Measurements from ENCODE around the gene PILRA. TPM values are rescaled to one million over a fixed set of nuclear protein-coding genes. Genes with fewer than 3 reads are reported as not detected.
"Not testable (repeated sequence)": the region's sequence is repeated elsewhere in the genome, so short reads cannot be mapped to it uniquely, and the experiment has no call there.

The PILRA gene
- total RNA-seq, 3 donors from 2014 or later: 0.38 to 6.6 (median 1.1) TPM

DNA sequence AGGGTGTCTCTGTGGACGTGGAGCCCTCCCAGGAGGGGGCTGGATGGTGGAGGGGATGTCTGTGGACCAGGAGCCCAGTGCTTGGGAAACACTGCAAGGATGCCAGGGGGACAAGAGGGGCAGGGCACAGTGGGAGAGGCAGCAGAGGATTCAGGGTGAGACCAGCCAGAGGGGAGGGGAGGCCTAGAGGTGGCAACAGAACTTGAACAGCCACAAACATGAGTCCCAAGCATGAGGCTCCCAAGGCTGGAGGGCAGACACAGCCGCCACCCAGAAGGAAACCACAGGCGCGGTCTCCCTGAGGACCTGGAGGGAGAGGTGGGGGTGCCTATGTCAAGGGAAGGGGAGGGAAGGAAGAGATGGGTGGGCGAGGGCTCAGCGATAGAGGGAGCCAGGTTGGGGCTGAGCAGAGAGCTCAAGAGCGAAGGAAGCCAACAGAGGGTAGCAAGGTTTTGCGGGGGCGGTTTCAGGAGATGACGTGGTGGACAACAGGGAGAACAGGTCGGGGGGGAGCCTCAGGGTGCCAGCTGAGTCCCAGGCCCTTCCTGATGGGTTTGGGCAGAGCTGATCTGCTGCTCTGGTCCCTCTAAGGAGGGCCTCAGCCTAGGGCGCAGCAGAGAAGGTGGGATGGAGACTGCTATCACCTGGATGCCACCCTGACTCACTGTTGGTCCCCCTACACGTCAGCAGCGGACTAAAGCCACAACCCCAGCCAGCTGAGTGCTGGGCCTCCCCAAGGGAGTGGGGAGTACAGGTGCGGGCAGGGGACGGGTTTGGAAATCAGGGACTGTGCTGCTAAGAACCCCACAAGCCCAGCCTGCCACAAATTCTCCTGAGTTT is 6.7 kb upstream of the PILRA start:
- peak; percentile 25 for DNase-seq
- Mint-ChIP-seq H3K4me1 (ENCODE audit: low read depth) (peaks cover 30% of the 10 kb centered on the region), H3K36me3 (ENCODE audit: insufficient read depth) (peaks cover 22% of the 10 kb centered on the region)

GRCh38 chr7:100367251-100367620 is 6.1 kb upstream of the PILRA start:
- ATAC-seq: no peak
- Mint-ChIP-seq H3K27me3 (ENCODE audit: low read depth) (no peaks in the 10 kb centered on the region), H3K9me3 (no peaks in the 10 kb centered on the region), H3K4me1 (ENCODE audit: low read depth) (peaks cover 30% of the 10 kb centered on the region), H3K36me3 (ENCODE audit: insufficient read depth) (peaks cover 19% of the 10 kb centered on the region), H3K4me3 (no peak overlapping the region)
- DNase-seq: no peak

More for the DNA sequence above, 6.7 kb upstream of the PILRA start:
- Mint-ChIP-seq H3K9me3 (no peaks in the 10 kb centered on the region), H3K27me3 (ENCODE audit: low read depth) (no peaks in the 10 kb centered on the region), H3K4me3 (no peak overlapping the region)
- peak; percentile 6 to 33 for ATAC-seq

GRCh38 chr7:100367676-100368613 is 5.3 kb upstream of the PILRA start:
- Mint-ChIP-seq H3K4me1 (ENCODE audit: low read depth) (peaks cover 34% of the 10 kb centered on the region), H3K27me3 (ENCODE audit: low read depth) (no peaks in the 10 kb centered on the region), H3K4me3 (no peak overlapping the region), H3K36me3 (ENCODE audit: insufficient read depth) (peaks cover 19% of the 10 kb centered on the region), H3K9me3 (no peaks in the 10 kb centered on the region)
- DNase-seq (no peak), ATAC-seq (no peak)

DNA sequence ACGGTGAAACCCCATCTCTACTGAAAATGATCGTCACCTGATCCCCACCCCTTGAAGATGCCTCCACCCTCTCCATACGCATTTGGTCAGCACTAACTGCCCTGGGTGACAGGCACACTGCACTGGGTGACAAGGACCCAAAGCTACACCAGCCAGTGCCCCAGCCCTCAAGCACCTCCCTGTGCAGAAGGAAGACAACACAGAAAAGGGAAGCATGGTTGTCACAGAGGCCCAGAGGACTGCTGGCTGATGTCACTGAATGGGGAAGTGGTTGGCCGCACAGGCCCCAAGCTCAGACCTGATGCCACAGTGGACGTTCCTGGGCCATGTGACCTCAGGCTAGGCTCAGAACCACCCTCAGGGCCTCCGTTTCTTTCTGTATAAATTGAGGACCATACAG is 4.2 kb upstream of the PILRA start:
- Mint-ChIP-seq H3K4me1 (ENCODE audit: low read depth) (peaks cover 34% of the 10 kb centered on the region), H3K9me3 (no peaks in the 10 kb centered on the region), H3K4me3 (no peak overlapping the region), H3K27me3 (ENCODE audit: low read depth) (no peaks in the 10 kb centered on the region), H3K36me3 (ENCODE audit: insufficient read depth) (peaks cover 8% of the 10 kb centered on the region)
- ATAC-seq: no peak
- DNase-seq: no peak

- Mint-ChIP-seq H3K9me3 (no peaks in the 10 kb centered on the region), H3K27me3 (ENCODE audit: low read depth) (no peaks in the 10 kb centered on the region), H3K36me3 (ENCODE audit: insufficient read depth) (peaks cover 4% of the 10 kb centered on the region), H3K4me1 (ENCODE audit: low read depth) (peaks cover 30% of the 10 kb centered on the region), H3K4me3 (no peak overlapping the region)
- ATAC-seq (no peak), DNase-seq (no peak)
Observed at GRCh38 chr7:100370303-100370702, 3.0 kb upstream of the PILRA start.

- ATAC-seq: no peak
- Mint-ChIP-seq H3K4me3 (no peak overlapping the region), H3K4me1 (ENCODE audit: low read depth) (peaks cover 26% of the 10 kb centered on the region), H3K9me3 (no peaks in the 10 kb centered on the region), H3K27me3 (ENCODE audit: low read depth) (no peaks in the 10 kb centered on the region), H3K36me3 (ENCODE audit: insufficient read depth) (peaks cover 4% of the 10 kb centered on the region)
- no peak for DNase-seq
Observed at GRCh38 chr7:100370746-100371145, 2.5 kb upstream of the PILRA start.

GRCh38 chr7:100371561-100372171 is 1.6 kb upstream of the PILRA start:
- Mint-ChIP-seq H3K4me1 (ENCODE audit: low read depth) (peaks cover 20% of the 10 kb centered on the region), H3K9me3 (no peaks in the 10 kb centered on the region), H3K4me3 (no peak overlapping the region), H3K27me3 (ENCODE audit: low read depth) (no peaks in the 10 kb centered on the region), H3K36me3 (ENCODE audit: insufficient read depth) (peaks cover 3% of the 10 kb centered on the region)
- no peak for DNase-seq
- ATAC-seq: no peak

DNA sequence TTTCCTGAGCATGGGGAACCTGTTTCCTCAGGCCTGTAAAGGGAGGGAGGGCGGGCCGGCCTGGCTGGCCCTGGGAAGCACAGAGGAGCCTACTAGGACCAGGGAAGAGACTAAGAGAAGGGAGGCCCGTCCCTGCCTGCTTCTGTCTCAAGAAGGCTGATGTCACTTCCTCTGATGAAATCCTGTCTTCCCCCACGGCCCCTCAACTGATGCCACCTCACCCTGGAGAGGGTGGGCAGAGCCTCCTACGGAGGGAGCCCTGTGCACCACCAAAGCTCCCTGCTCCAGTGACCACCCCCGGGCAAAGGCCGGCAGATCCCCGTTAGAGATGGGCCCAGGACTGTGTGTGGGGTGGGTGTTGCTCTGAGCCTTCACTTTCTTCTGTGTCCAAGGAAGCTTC is 1.0 kb upstream of the PILRA start:
- Mint-ChIP-seq H3K4me3 (no peak overlapping the region), H3K27me3 (ENCODE audit: low read depth) (no peaks in the 10 kb centered on the region), H3K4me1 (ENCODE audit: low read depth) (peaks cover 17% of the 10 kb centered on the region), H3K36me3 (ENCODE audit: insufficient read depth) (peaks cover 1% of the 10 kb centered on the region), H3K9me3 (no peaks in the 10 kb centered on the region)
- DNase-seq (no peak), ATAC-seq (peak; percentile 66 to 69)

DNA sequence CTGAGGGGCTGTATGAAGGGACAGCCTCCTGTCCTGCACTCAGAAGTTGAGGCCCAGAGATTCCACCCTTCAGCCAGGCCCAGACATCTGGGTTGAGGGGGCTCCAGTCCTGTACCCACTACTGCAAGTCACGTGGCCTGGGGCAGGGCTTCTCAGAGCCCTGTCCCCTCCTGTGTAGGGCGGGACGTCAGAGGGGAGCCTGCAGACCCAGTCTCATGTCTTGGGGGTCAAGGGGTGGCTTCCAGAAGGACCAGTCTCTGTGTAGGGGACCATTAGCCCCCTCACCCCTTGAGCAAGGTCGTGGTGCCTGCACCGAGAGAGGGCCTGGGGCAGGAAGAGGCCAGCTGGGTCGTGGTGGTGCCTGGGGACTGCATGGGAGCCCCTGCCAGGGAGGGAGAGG is 593 bp upstream of the PILRA start:
- DNase-seq (no peak), ATAC-seq (no peak)
- Mint-ChIP-seq H3K9me3 (no peaks in the 10 kb centered on the region), H3K27me3 (ENCODE audit: low read depth) (no peaks in the 10 kb centered on the region), H3K36me3 (ENCODE audit: insufficient read depth) (no peaks in the 10 kb centered on the region), H3K4me1 (ENCODE audit: low read depth) (peaks cover 17% of the 10 kb centered on the region), H3K4me3 (no peak overlapping the region)

- peaks cover 14% of the 10 kb centered on the region for H3K4me1 Mint-ChIP-seq (ENCODE audit: low read depth)
- not testable (repeated sequence) for H3K36me3 Mint-ChIP-seq (ENCODE audit: insufficient read depth); H3K27me3 Mint-ChIP-seq (ENCODE audit: low read depth); ATAC-seq; DNase-seq; H3K9me3 Mint-ChIP-seq; H3K4me3 Mint-ChIP-seq
Observed at GRCh38 chr7:100373870-100374598, 747 bp downstream of the PILRA start.

GRCh38 chr7:100374601-100375000 is 1.3 kb downstream of the PILRA start:
- no peaks in the 10 kb centered on the region for H3K9me3 Mint-ChIP-seq
- ATAC-seq (no peak), DNase-seq (no peak)
- H3K4me3 Mint-ChIP-seq: no peak overlapping the region
- H3K36me3 Mint-ChIP-seq (ENCODE audit: insufficient read depth): no peaks in the 10 kb centered on the region
- H3K4me1 Mint-ChIP-seq (ENCODE audit: low read depth): peaks cover 14% of the 10 kb centered on the region
- no peaks in the 10 kb centered on the region for H3K27me3 Mint-ChIP-seq (ENCODE audit: low read depth)

GRCh38 chr7:100376066-100376465 is 2.8 kb downstream of the PILRA start:
- Mint-ChIP-seq H3K9me3 (no peaks in the 10 kb centered on the region), H3K4me1 (ENCODE audit: low read depth) (peaks cover 13% of the 10 kb centered on the region), H3K4me3 (no peak overlapping the region), H3K36me3 (ENCODE audit: insufficient read depth) (no peaks in the 10 kb centered on the region), H3K27me3 (ENCODE audit: low read depth) (no peaks in the 10 kb centered on the region)
- no peak for ATAC-seq
- no peak for DNase-seq

DNA sequence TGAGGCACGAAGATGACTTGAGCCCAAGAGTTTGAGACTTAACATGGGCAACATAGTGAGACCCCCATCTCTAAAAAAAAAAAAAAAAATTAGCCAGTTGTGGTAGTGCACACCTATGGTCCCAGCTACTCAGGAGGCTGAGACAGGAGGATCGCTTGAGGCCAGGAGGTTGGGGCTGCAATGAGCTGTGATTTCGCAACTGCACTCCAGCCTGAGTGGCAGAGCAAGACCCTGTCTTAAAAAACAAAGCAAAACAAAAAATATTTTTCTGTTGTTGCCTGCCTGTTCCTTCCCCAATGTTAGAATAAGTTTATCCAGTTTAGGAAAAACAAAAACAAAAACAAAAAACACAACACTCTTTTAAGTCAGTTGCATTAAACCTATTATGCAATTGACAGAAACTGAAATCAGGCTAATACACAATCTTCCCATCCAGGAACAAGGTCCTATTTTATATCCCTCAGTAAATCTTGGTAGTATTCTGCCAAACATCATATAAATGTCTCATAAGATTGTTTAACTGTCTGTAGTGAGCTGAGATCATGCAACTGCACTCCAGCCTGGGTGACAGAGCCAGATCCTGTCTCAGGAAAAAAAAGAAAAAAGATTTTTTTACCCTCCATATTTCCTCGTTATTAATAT is 4.9 kb downstream of the PILRA start:
- ATAC-seq (no peak), DNase-seq (no peak)
- H3K4me3 Mint-ChIP-seq: no peak overlapping the region
- H3K36me3 Mint-ChIP-seq (ENCODE audit: insufficient read depth): no peaks in the 10 kb centered on the region
- no peaks in the 10 kb centered on the region for H3K9me3 Mint-ChIP-seq
- no peaks in the 10 kb centered on the region for H3K27me3 Mint-ChIP-seq (ENCODE audit: low read depth)
- H3K4me1 Mint-ChIP-seq (ENCODE audit: low read depth): peaks cover 6% of the 10 kb centered on the region

Measured in activated T-cell treated with anti-CD3 and anti-CD28 coated beads, Interleukin-2, amount 50 U/mL, for 4 hours (primary cell).